ENCODE data around the gene CLIC1. TPM values are rescaled to one million over a fixed set of nuclear protein-coding genes. Genes with fewer than 3 reads are reported as not detected.

Gene CLIC1
- total RNA-seq, 4 donors from 2014 or later, result 191 to 427 (median 276) TPM

GRCh38 chr6:31719001-31719400 lies 17.3 kb downstream of the CLIC1 start:
- no peak for ATAC-seq
- 35 to 61% methylated on average over 2 of the region's 6 CpGs for WGBS, 2 donors (ENCODE audit: low coverage in 1 of 2)
- Histone ChIP-seq H3K27me3 (no peaks in the 10 kb centered on the region), H3K36me3 (no peaks in the 10 kb centered on the region), H3K4me1 (no peaks in the 10 kb centered on the region), H3K27ac (no peak overlapping the region), H3K4me3 (no peak overlapping the region), H3K9me3 (no peaks in the 10 kb centered on the region)
- no peak for TF ChIP-seq POLR2AphosphoS5 (IDR thresholded peaks at IDR 0.05)

- ATAC-seq, result no peak
- Histone ChIP-seq H3K36me3 (no peaks in the 10 kb centered on the region), H3K4me3 (no peak overlapping the region), H3K27me3 (no peaks in the 10 kb centered on the region), H3K27ac (no peak overlapping the region), H3K9me3 (no peaks in the 10 kb centered on the region), H3K4me1 (no peaks in the 10 kb centered on the region)
- TF ChIP-seq POLR2AphosphoS5 (IDR thresholded peaks at IDR 0.05), result no peak
- TF ChIP-seq POLR2A (IDR thresholded peaks at IDR 0.05), result no peak
- no peak for TF ChIP-seq CTCF (IDR thresholded peaks at IDR 0.05)
- no peak for TF ChIP-seq EP300 (IDR thresholded peaks at IDR 0.05)
- 83 to 86% methylated on average over 1 of the region's 1 CpG for WGBS, 2 donors (ENCODE audit: low coverage in 1 of 2)
These were observed 18.1 kb downstream of the CLIC1 start for GRCh38 chr6:31718265-31718664.

- no peaks in the 10 kb centered on the region for H3K9me3 ChIP-seq
- H3K36me3 ChIP-seq, result no peaks in the 10 kb centered on the region
- WGBS, 2 donors (ENCODE audit: low coverage in 1 of 2), result 72 to 89% methylated on average over 2 to 5 of the region's 10 CpGs
- no peaks in the 10 kb centered on the region for H3K4me1 ChIP-seq
- H3K27ac ChIP-seq, result no peak overlapping the region
- TF ChIP-seq CTCF (IDR thresholded peaks at IDR 0.05) (no peak), POLR2AphosphoS5 (IDR thresholded peaks at IDR 0.05) (no peak), EP300 (IDR thresholded peaks at IDR 0.05) (no peak), POLR2A (IDR thresholded peaks at IDR 0.05) (no peak)
- no peak overlapping the region for H3K4me3 ChIP-seq
- no peaks in the 10 kb centered on the region for H3K27me3 ChIP-seq
- ATAC-seq, result no peak
These were observed 18.7 kb downstream of the CLIC1 start for GRCh38 chr6:31717499-31718222.

GRCh38 chr6:31715022-31715958 lies 21.0 kb downstream of the CLIC1 start, which contains the start of gene LY6G6D:
TSS of gene LY6G6D (plus strand) at chr6:31715348. CDS start at chr6:31715356, 8 bp downstream.
- Histone ChIP-seq H3K36me3 (no peaks in the 10 kb centered on the region), H3K4me3 (no peak within 1 kb of the TSS), H3K27ac (no peak within 1 kb of the TSS), H3K9me3 (no peaks in the 10 kb centered on the region), H3K27me3 (no peaks in the 10 kb centered on the region), H3K4me1 (no peaks in the 10 kb centered on the region)
- no peak for ATAC-seq
- TF ChIP-seq POLR2AphosphoS5 (IDR thresholded peaks at IDR 0.05) (no peak), CTCF (IDR thresholded peaks at IDR 0.05) (no peak), POLR2A (IDR thresholded peaks at IDR 0.05) (no peak), EP300 (IDR thresholded peaks at IDR 0.05) (no peak)
- WGBS, 2 donors (ENCODE audit: low coverage in 1 of 2), result 73 to 100% methylated on average over 1 of the region's 16 CpGs

- no peaks in the 10 kb centered on the region for H3K9me3 ChIP-seq
- WGBS, 2 donors (ENCODE audit: low coverage in 1 of 2), result 21 to 44% methylated on average over 3 to 4 of the region's 5 CpGs
- H3K27me3 ChIP-seq, result peaks cover 8% of the 10 kb centered on the region
- H3K27ac ChIP-seq, result no peak overlapping the region
- no peaks in the 10 kb centered on the region for H3K4me1 ChIP-seq
- no peak overlapping the region for H3K4me3 ChIP-seq
- no peaks in the 10 kb centered on the region for H3K36me3 ChIP-seq
- no peak for ATAC-seq
- TF ChIP-seq EP300 (IDR thresholded peaks at IDR 0.05) (no peak), CTCF (IDR thresholded peaks at IDR 0.05) (no peak), POLR2AphosphoS5 (IDR thresholded peaks at IDR 0.05) (no peak), POLR2A (IDR thresholded peaks at IDR 0.05) (no peak)
These were observed 22.2 kb downstream of the CLIC1 start for GRCh38 chr6:31713991-31714684.

Measured in gastroesophageal sphincter (tissue), 4 donors.